Measurements from ENCODE around the gene POLR2J3.
"Not testable (repeated sequence)": the region's sequence is repeated elsewhere in the genome, so short reads cannot be mapped to it uniquely, and the experiment has no call there.

DNA sequence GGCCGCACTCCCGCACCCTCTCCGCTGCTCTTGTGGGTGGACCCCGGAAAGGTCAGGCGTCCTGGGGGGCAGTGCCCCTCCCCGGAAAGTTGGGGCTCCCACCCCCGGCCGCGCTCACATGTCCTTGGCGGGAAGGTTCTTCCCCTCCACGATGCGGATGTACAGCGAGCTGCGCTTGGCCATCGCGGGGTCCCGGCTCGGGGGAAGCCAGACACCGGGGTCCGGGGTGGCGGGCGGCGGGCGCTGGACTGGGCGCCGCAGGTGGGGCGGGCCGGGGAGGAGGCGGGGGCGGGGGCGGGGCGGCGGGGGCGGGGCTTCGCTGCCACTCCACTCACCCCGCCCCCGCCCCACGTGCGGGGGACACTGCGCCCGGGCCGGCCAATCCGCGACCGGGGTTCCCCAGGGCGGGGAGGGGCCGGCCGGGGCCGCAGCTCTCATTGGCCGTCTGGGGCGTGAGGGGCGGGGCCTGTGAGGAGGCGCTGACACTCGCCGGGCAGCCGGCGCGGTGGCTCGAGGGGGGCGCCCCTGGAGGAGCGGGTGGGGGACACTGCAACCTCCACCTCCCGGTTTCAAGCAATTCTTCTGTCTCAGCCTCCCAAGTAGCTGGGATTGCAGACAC is 44.2 kb upstream of the POLR2J3 start, which contains the start of gene RASA4:
- TF ChIP-seq, protein P1, sequence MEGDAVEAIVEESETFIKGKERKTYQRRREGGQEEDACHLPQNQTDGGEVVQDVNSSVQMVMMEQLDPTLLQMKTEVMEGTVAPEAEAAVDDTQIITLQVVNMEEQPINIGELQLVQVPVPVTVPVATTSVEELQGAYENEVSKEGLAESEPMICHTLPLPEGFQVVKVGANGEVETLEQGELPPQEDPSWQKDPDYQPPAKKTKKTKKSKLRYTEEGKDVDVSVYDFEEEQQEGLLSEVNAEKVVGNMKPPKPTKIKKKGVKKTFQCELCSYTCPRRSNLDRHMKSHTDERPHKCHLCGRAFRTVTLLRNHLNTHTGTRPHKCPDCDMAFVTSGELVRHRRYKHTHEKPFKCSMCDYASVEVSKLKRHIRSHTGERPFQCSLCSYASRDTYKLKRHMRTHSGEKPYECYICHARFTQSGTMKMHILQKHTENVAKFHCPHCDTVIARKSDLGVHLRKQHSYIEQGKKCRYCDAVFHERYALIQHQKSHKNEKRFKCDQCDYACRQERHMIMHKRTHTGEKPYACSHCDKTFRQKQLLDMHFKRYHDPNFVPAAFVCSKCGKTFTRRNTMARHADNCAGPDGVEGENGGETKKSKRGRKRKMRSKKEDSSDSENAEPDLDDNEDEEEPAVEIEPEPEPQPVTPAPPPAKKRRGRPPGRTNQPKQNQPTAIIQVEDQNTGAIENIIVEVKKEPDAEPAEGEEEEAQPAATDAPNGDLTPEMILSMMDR (IDR thresholded peaks at IDR 0.05 in 8 of 11, conservative IDR thresholded peaks at IDR 0.05 in 3 of 11) = not testable (repeated sequence)
- not testable (repeated sequence) for TF ChIP-seq POLR2A (IDR thresholded peaks at IDR 0.05)
